Type B pancreatic cell (in vitro differentiated cells): Measurements from ENCODE around the gene HEPHL1. TPM values are rescaled to one million over a fixed set of nuclear protein-coding genes. Genes with fewer than 3 reads are reported as not detected.

ENCODE experiments used
- DNase-seq: peaks from one replicate; pipeline ENCODE4 v3.0.0; 2021; ENCODE audit warnings: mixed read lengths; ENCODE audit not compliant: unreplicated experiment; ENCODE audit errors: extremely low spot score
- H3K27ac Mint-ChIP-seq: 2 replicates; pipeline ENCODE4 v1.8.0; 2021; ENCODE audit warnings: mild to moderate bottlenecking, mixed read lengths
- H3K27me3 Mint-ChIP-seq: 2 replicates; pipeline ENCODE4 v1.8.0; 2021; ENCODE audit warnings: mixed read lengths
- H3K36me3 Mint-ChIP-seq: 2 replicates; pipeline ENCODE4 v1.8.0; 2021; ENCODE audit warnings: mixed read lengths
- H3K4me1 Mint-ChIP-seq: one replicate; pipeline ENCODE4 v1.8.0; 2021; ENCODE audit warnings: mixed read lengths; ENCODE audit not compliant: unreplicated experiment
- H3K4me3 Mint-ChIP-seq: 2 replicates; pipeline ENCODE4 v1.8.0; 2021; ENCODE audit warnings: mild to moderate bottlenecking, mixed read lengths
- H3K9me3 Mint-ChIP-seq: 2 replicates; pipeline ENCODE4 v1.8.0; 2021; ENCODE audit warnings: mixed read lengths
- total RNA-seq: library from RNA; stranded (reverse); gene quantifications from 2 replicates; pipeline ENCODE4 v1.2.1, GENCODE V29; 2021; ENCODE audit warnings: low replicate concordance
- TF ChIP-seq, protein P1 (sequence below): fragments of 200-600 bp; sonication (generic); conservative IDR thresholded peaks from 2 replicates; pipeline ENCODE4 v1.5.0; 2021; ENCODE audit warnings: antibody characterized with exemption, mild to moderate bottlenecking

The HEPHL1 gene
- total RNA-seq, 1 donor from 2014 or later, result not detected

DNA sequence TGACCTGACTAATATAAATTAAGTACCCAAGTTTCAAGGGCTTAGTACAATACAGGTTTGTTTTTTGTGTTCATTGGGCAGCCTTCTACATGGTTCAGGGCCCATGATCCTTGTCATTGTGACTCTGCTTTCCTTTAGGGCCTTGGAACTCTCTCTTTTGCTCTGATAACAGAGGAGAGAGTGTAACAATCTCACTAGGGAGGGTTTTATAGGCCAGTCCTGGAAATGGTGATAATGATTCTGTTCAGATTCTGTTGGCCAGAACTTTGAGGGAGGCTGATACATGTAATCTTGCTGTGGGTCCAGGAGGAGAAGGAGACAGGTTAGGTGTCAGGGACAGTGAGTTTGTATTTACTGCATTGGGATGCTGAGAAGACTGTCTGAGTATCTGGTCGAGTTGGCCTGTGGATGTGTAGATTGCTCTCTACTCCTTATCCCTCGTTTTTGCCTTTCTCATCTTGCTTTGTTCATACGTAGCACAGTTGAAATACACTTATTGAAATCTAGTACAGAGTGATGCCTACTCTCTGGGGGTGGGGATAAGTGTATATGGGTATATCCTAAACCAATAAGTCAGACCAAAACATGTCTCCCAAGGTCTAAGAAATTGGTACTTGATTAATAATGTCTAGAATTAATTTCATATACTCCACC lies 37.5 kb upstream of the HEPHL1 start:
- Mint-ChIP-seq H3K4me3 (no peak overlapping the region), H3K9me3 (no peaks in the 10 kb centered on the region), H3K36me3 (no peaks in the 10 kb centered on the region), H3K27me3 (peaks cover 3% of the 10 kb centered on the region), H3K27ac (no peak overlapping the region), H3K4me1 (peaks cover 7% of the 10 kb centered on the region)
- DNase-seq, result no peak
- TF ChIP-seq, protein P1, sequence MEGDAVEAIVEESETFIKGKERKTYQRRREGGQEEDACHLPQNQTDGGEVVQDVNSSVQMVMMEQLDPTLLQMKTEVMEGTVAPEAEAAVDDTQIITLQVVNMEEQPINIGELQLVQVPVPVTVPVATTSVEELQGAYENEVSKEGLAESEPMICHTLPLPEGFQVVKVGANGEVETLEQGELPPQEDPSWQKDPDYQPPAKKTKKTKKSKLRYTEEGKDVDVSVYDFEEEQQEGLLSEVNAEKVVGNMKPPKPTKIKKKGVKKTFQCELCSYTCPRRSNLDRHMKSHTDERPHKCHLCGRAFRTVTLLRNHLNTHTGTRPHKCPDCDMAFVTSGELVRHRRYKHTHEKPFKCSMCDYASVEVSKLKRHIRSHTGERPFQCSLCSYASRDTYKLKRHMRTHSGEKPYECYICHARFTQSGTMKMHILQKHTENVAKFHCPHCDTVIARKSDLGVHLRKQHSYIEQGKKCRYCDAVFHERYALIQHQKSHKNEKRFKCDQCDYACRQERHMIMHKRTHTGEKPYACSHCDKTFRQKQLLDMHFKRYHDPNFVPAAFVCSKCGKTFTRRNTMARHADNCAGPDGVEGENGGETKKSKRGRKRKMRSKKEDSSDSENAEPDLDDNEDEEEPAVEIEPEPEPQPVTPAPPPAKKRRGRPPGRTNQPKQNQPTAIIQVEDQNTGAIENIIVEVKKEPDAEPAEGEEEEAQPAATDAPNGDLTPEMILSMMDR, result no peak

DNA sequence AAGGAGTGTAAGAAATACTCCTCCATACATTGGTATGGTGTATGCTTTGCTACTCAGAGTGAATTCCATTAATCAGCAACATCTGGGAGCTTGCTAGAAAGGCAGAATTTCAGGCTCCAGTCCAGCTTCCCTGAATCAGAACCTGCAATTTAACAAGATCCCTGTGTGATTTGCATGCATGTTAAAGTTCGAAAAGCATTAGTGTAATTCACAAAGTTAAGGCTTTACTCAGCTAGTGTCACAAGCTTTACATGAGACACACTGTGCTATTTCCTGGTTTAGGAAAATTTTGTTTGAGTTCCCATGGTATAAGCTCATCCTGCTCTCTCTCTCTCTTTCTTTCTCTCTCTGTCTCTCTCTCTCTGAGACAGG lies 37.0 kb upstream of the HEPHL1 start:
- TF ChIP-seq, protein P1, result no peak
- no peak overlapping the region for H3K4me3 Mint-ChIP-seq
- no peak for DNase-seq
- H3K27me3 Mint-ChIP-seq, result peaks cover 3% of the 10 kb centered on the region
- no peaks in the 10 kb centered on the region for H3K36me3 Mint-ChIP-seq
- H3K4me1 Mint-ChIP-seq, result peaks cover 7% of the 10 kb centered on the region
- H3K9me3 Mint-ChIP-seq, result no peaks in the 10 kb centered on the region
- no peak overlapping the region for H3K27ac Mint-ChIP-seq

DNA sequence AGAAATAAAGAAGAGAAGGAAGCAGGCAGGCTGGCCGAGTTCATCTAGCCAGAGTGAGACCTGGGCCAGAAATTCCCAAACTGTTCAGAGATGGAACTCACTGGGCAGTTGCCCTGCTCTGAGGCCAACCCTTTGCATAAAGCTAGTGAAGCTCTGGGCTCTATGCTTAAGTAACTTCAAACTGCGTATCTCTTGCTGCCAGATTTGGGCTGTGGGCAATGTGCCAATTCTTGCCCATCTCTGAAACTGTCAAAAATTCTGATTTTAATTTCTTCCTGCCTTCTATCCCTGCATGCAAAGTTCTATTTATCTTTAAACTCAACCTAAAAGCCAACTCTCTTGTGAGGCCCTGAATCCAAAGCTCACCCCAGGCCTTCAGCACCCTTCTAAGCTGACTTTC lies 36.2 kb upstream of the HEPHL1 start:
- H3K27me3 Mint-ChIP-seq, result no peaks in the 10 kb centered on the region
- H3K9me3 Mint-ChIP-seq, result no peaks in the 10 kb centered on the region
- H3K36me3 Mint-ChIP-seq, result no peaks in the 10 kb centered on the region
- no peak for DNase-seq
- peaks cover 7% of the 10 kb centered on the region for H3K4me1 Mint-ChIP-seq
- TF ChIP-seq, protein P1, result no peak
- no peak overlapping the region for H3K4me3 Mint-ChIP-seq
- H3K27ac Mint-ChIP-seq, result no peak overlapping the region

DNA sequence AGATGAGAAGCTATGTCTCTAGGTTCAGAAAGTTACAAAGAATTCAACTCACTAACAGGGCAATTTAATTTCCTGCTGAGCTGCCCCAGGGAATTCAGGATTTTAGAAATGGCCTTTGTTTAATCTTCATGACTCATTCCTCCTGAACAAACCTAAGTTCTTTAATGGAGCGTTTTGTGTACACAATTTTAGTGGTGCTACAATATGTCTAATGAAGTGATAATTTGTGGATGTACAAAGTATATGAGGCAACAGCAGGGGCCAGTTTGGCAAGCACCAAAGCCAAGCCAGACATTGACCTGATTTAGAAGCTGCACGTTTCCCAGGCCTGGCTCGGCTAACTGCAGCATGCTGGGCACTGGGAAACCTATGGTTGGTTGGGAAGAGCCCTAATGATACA lies 34.4 kb upstream of the HEPHL1 start:
- no peak for DNase-seq
- Mint-ChIP-seq H3K27ac (no peak overlapping the region), H3K9me3 (no peaks in the 10 kb centered on the region), H3K36me3 (no peaks in the 10 kb centered on the region), H3K27me3 (no peaks in the 10 kb centered on the region), H3K4me3 (no peak overlapping the region), H3K4me1 (peaks cover 7% of the 10 kb centered on the region)
- TF ChIP-seq, protein P1, result no peak

DNA sequence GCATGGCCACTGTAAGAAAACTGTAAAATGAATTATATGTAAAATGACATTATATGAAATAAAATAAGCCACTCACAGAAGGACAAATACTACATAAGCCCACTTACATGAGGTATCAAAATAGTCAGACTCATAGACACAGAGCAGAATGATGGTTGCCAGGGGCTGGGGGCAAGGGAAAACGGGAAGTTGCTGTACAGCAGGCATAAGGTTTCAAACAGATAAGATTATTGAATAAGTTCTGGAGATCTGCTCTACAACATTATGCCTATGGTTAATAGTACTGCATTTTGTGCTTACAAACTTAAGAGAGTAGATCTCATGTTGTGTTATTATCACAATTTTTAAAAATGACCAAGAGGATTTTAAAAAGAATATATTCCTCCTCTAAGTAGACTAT lies 32.7 kb upstream of the HEPHL1 start:
- Mint-ChIP-seq H3K27ac (no peak overlapping the region), H3K36me3 (no peaks in the 10 kb centered on the region), H3K9me3 (no peaks in the 10 kb centered on the region), H3K4me1 (peaks cover 7% of the 10 kb centered on the region), H3K27me3 (no peaks in the 10 kb centered on the region), H3K4me3 (no peak overlapping the region)
- TF ChIP-seq, protein P1, result no peak
- DNase-seq, result no peak

DNA sequence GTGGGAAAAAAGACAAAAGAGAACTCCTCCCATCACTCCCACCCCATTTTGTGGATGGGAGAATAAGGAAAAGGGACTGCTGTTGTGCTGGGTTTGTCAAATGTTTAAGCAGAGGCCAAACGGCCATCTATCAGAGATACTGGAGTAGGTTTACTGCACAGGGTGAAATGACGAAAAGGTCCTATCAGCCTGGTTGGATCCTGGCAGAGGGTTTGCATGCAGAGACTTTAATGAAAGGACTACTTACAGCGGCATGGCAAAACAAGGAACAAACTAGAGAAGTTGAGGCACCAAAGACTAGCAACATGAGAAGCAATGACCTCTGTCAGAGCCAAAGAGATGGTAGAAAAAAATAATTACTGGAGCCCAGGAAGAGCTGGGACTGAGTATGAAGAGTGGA lies 32.2 kb upstream of the HEPHL1 start:
- TF ChIP-seq, protein P1, result no peak
- Mint-ChIP-seq H3K9me3 (no peaks in the 10 kb centered on the region), H3K27ac (no peak overlapping the region), H3K4me3 (no peak overlapping the region), H3K36me3 (no peaks in the 10 kb centered on the region), H3K27me3 (no peaks in the 10 kb centered on the region), H3K4me1 (peaks cover 7% of the 10 kb centered on the region)
- no peak for DNase-seq
